UCSD-AML1 (cell line): Measurements from ENCODE around the gene DIAPH3.
A peak's percentile ranks its signal among the peaks of the same experiment; 100 is the strongest.

Experiments
- DNase-seq: peaks from one replicate; lab custom pipeline; 2025; ENCODE audit not compliant: unreplicated experiment; lab: John Stamatoyannopoulos, UW

Gene DIAPH3

DNA sequence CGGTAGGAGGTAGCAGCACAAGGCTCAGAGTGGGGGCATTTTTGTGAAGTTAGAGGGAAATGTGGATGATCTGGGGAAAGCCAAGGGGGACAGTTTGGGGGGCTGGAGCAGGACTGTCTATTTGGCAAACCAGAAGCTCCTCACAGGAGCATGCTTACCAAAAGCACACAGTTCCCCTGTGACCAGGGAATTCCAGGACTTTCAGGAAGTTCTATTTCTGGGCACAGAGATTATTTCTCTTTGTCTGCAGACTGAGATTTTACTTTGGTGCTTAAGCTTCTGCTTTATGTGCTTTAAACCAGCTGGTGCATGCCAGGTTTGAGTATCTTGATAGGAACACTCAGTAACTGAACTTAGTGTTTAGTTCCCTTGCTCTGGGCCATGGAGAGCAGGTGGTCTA is 525.3 kb downstream of the DIAPH3 start:
- no peak for DNase-seq

DNA sequence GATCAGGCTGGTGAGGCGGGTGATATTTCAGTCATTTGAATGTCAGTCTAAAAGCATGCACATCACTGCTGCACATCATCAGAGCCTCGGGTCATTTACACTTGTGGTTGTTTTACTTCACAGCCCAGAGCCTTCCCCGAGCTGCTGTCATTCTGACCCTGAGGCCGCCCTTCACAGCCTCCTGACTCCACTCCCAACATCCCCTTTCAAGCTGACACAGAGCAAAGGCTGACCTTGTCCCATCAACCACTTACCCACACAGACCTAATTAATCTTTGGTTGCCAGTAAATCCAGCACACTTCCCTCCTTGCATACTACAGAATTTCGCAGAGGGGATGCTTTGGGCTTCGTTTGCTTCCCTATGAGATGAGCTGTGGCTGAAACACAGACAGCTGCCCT is 528.1 kb downstream of the DIAPH3 start:
- no peak for DNase-seq

DNA sequence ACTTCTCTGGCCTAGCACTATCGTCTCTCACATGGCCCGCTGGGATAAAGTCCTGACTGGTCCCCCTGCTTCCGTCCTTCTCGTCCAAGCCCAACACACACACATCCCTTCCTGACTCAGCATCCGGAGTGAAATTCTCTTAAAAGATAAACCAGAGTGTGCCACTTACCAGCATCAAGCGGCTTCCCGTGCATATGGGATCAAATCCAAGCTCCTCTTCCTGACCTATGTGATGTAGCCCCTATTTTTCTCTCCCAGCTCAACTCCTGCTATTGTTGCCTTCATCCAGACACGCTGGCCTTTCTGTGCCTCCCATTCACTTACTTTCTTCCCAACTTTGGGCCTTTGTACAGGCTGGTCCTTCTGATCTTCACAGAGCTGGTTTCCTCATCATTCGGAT is 530.4 kb downstream of the DIAPH3 start:
- DNase-seq, result no peak

DNA sequence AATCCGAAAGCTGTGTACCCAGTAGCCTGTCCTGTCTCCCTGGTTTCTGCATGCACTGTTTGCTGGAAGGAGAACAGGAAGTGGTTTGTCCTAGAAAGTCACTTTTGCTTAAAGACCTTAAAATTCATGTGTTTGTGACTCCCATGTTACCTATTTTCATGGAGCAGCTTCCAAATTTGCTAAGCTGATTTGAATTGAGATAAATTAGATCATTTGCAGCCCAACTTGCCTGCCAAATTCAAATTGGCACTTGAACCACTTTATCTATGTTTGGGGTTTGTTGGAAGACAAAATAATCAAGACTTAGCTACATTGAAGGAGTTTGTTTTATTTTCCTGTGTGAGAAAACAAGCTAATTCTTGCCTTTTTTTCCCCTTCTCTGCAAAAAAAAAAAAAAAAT is 532.5 kb downstream of the DIAPH3 start:
- DNase-seq, result no peak

DNA sequence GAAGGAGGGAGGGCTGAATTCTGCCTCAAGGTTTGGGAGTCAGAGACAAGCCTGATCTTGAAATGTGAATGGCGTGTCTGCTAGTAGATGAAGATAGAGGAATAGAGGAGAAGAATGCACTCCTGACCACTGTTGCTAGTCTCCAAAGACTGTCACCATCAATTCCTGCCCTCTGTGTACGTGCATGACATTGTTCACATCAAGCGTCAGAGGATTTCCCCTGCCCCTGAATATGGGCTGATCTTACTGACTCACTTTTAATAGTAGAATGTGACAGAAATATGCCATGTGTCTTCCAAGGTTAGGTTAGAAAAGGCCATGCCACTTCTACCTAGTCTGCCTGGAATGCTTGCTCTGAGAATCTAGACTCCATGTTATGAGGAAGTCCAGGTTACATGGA is 538.6 kb downstream of the DIAPH3 start:
- DNase-seq, result no peak

DNA sequence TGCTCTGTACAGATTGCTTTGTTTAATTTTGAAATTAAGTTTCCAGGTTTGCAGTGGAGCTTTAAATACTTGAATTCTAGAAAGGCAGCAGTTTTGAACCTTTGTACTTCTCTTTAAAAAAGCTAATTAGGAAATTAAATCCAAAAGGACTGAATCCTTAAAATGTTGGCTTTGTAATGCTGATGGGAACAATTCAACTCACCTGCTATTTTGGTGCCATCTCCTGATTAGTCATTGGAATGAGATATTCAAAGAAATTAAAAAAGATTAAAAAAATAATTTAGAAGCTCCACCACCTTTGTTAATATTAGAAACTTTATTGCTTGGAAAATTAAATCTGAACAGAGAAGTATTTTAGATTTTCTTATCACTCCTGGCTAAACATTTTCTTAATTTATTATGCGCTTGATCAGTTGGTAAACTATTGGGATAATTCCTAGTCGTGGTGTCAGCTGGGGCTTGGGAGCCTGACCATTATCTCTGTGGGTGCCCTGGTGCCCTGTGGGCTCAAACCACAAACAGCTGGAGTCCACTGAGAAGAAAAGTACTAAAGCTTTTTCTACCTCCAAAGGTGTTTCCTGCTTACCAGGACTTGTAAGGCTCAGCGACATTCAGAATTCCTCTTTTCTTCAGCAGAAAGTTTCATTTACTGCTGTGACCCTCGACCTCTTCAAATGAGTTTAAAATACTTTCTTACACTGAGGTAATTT is 540.4 kb downstream of the DIAPH3 start:
- DNase-seq, result peak; percentile 5

DNA sequence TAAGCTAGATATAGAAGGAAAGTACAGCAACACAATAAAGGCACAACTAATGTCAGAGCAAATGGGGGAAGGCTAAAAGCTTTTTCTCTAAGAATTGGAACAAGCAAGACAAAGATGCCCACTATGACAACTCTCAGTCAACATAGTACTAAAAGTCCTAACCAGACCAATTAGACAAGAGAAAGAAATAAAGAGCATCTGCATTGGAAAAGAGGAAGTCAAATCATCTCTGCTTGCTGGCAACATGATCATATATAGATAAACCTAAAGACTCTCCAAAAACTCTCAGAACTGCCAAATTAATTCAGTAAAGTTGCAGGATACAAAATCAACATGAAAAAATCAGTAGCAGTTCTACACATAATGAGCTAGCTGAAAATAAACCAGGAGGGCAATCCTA is 542.0 kb downstream of the DIAPH3 start:
- no peak for DNase-seq
